Measurements from ENCODE around the gene RPSA. TPM values are rescaled to one million over a fixed set of nuclear protein-coding genes. Genes with fewer than 3 reads are reported as not detected.
"Not testable (repeated sequence)": the region's sequence is repeated elsewhere in the genome, so short reads cannot be mapped to it uniquely, and the experiment has no call there.

Gene RPSA
- total and polyA plus RNA-seq, 7 experiments from 2014 or later, result 1,357 to 1,898 (median 1,608) TPM

GRCh38 chr3:39370450-39370849, 36.1 kb upstream of the RPSA start:
- H3K4me1 Mint-ChIP-seq; H3K4me1 ChIP-seq (ENCODE audit: control insufficient read depth in 2 of 2, insufficient read depth in 2 of 2, low read length in 2 of 2); ATAC-seq; CTCF ChIA-PET; intact Hi-C loops (cut with micrococcal nuclease); H3K4me3 Mint-ChIP-seq; H3K27ac Mint-ChIP-seq; POLR2A ChIA-PET; H3K9me3 ChIP-seq (ENCODE audit: control insufficient read depth in 2 of 3, low read length in 3 of 3); H3K27ac ChIP-seq (ENCODE audit: low read depth, low read length); H3K36me3 ChIP-seq (ENCODE audit: control insufficient read depth in 2 of 3, insufficient read depth in 3 of 3, low read length in 3 of 3); H3K27me3 ChIP-seq (ENCODE audit: control insufficient read depth in 2 of 2, insufficient read depth in 2 of 2, low read length in 2 of 2); H3K4me3 ChIP-seq (ENCODE audit: low read length); DNase-seq: not testable (repeated sequence)
- Mint-ChIP-seq H3K27me3 (peaks cover 0 to 21% (median 0%) of the 10 kb centered on the region in 5 donors), H3K9me3 (peaks cover 0 to 18% (median 3%) of the 10 kb centered on the region in 11 donors), H3K36me3 (peaks cover 0 to 36% (median 4%) of the 10 kb centered on the region in 5 donors)

GRCh38 chr3:39372833-39373232, 33.7 kb upstream of the RPSA start:
- no peaks in the 10 kb centered on the region for H3K36me3 ChIP-seq (ENCODE audit: control insufficient read depth in 2 of 3, insufficient read depth in 3 of 3, low read length in 3 of 3)

GRCh38 chr3:39376959-39377634, 29.4 kb upstream of the RPSA start:
- ATAC-seq (no peak), DNase-seq (no peak)
- peaks cover 6% of the 10 kb centered on the region in 2 donors for H3K4me1 ChIP-seq (ENCODE audit: control insufficient read depth in 2 of 2, insufficient read depth in 2 of 2, low read length in 2 of 2)
- Mint-ChIP-seq H3K27ac (no peak overlapping the region), H3K4me3 (no peak overlapping the region), H3K4me1 (peaks cover 0 to 17% (median 5%) of the 10 kb centered on the region in 7 donors), H3K36me3 (peaks cover 0 to 13% (median 4%) of the 10 kb centered on the region in 5 donors), H3K27me3 (peaks cover 0 to 5% (median 0%) of the 10 kb centered on the region in 5 donors), H3K9me3 (no peaks in the 10 kb centered on the region)
- POLR2A ChIA-PET, result interaction anchor here (0.7 kb wide), 1 partner anchor 373 kb away, joined by 3 read pairs; no protein-coding TSS in a partner anchor
- no peak overlapping the region for H3K4me3 ChIP-seq (ENCODE audit: low read length)
- intact Hi-C loops (cut with micrococcal nuclease), result loop anchor here (5.0 kb wide), 1 partner anchor 170 kb away; no protein-coding TSS in a partner anchor
- no peaks in the 10 kb centered on the region for H3K27me3 ChIP-seq (ENCODE audit: control insufficient read depth in 2 of 2, insufficient read depth in 2 of 2, low read length in 2 of 2)
- no peaks in the 10 kb centered on the region for H3K36me3 ChIP-seq (ENCODE audit: control insufficient read depth in 2 of 3, insufficient read depth in 3 of 3, low read length in 3 of 3)
- H3K27ac ChIP-seq (ENCODE audit: low read depth, low read length), result no peak overlapping the region
- H3K9me3 ChIP-seq (ENCODE audit: control insufficient read depth in 2 of 3, low read length in 3 of 3), result no peaks in the 10 kb centered on the region
- CTCF ChIA-PET, result interaction anchor here (1.2 to 2.3 kb wide), 4 partner anchors 88 to 251 kb away, joined by 3 to 12 read pairs (median 5); no protein-coding TSS in a partner anchor

More at GRCh38 chr3:39372833-39373232, 33.7 kb upstream of the RPSA start:
- Mint-ChIP-seq H3K27me3 (peaks cover 0 to 19% (median 3%) of the 10 kb centered on the region in 5 donors), H3K36me3 (peaks cover 0 to 32% (median 4%) of the 10 kb centered on the region in 5 donors), H3K9me3 (peaks cover 0 to 15% (median 3%) of the 10 kb centered on the region in 11 donors), H3K27ac (no peak overlapping the region), H3K4me3 (no peak overlapping the region), H3K4me1 (peaks cover 0 to 12% (median 0%) of the 10 kb centered on the region in 7 donors)
- DNase-seq, result no peak
- ChIA-PET POLR2A (no interaction called here), CTCF (interaction anchor here (1.5 kb wide), 1 partner anchor 81 kb away, joined by 4 read pairs; no protein-coding TSS in a partner anchor)
- ATAC-seq, result no peak
- Histone ChIP-seq H3K4me1 (ENCODE audit: control insufficient read depth in 2 of 2, insufficient read depth in 2 of 2, low read length in 2 of 2) (peaks cover 0 to under 1% of the 10 kb centered on the region in 2 donors), H3K27ac (ENCODE audit: low read depth, low read length) (no peak overlapping the region), H3K4me3 (ENCODE audit: low read length) (no peak overlapping the region), H3K9me3 (ENCODE audit: control insufficient read depth in 2 of 3, low read length in 3 of 3) (no peaks in the 10 kb centered on the region), H3K27me3 (ENCODE audit: control insufficient read depth in 2 of 2, insufficient read depth in 2 of 2, low read length in 2 of 2) (no peaks in the 10 kb centered on the region)
- intact Hi-C loops (cut with micrococcal nuclease), result no loop called here

GRCh38 chr3:39378088-39378487, 28.4 kb upstream of the RPSA start:
- H3K4me1 Mint-ChIP-seq, result peaks cover 0 to 20% (median 13%) of the 10 kb centered on the region in 7 donors
- Histone ChIP-seq H3K4me3 (ENCODE audit: low read length) (no peak overlapping the region), H3K9me3 (ENCODE audit: control insufficient read depth in 2 of 3, low read length in 3 of 3) (no peaks in the 10 kb centered on the region), H3K27ac (ENCODE audit: low read depth, low read length) (no peak overlapping the region), H3K36me3 (ENCODE audit: control insufficient read depth in 2 of 3, insufficient read depth in 3 of 3, low read length in 3 of 3) (no peaks in the 10 kb centered on the region), H3K4me1 (ENCODE audit: control insufficient read depth in 2 of 2, insufficient read depth in 2 of 2, low read length in 2 of 2) (peaks cover 6% of the 10 kb centered on the region in 2 donors), H3K27me3 (ENCODE audit: control insufficient read depth in 2 of 2, insufficient read depth in 2 of 2, low read length in 2 of 2) (no peaks in the 10 kb centered on the region)
- ATAC-seq (peak; percentile 86), DNase-seq (peak in 8 of 9 donors; percentile 32 to 68 (median 62))
- CTCF ChIA-PET, result interaction anchor here (0.6 to 2.3 kb wide), 7 partner anchors 36 to 949 kb away, joined by 3 to 13 read pairs (median 3); no protein-coding TSS in a partner anchor
- intact Hi-C loops (cut with micrococcal nuclease), result loop anchor here (1.0 to 5.0 kb wide), 6 partner anchors 86 to 277 kb away; no protein-coding TSS in a partner anchor
- H3K27ac Mint-ChIP-seq, result no peak overlapping the region
- H3K27me3 Mint-ChIP-seq, result peaks cover 0 to 3% (median 0%) of the 10 kb centered on the region in 5 donors
- POLR2A ChIA-PET, result interaction anchor here (0.6 to 1.2 kb wide), 3 partner anchors 9 to 327 kb away, joined by 3 to 5 read pairs (median 3); no protein-coding TSS in a partner anchor
- no peaks in the 10 kb centered on the region for H3K9me3 Mint-ChIP-seq
- no peak overlapping the region for H3K4me3 Mint-ChIP-seq
- peaks cover 0 to 11% (median 1%) of the 10 kb centered on the region in 5 donors for H3K36me3 Mint-ChIP-seq

- ATAC-seq, result no peak
- Mint-ChIP-seq H3K4me3 (no peak overlapping the region), H3K4me1 (peaks cover 0 to 24% (median 15%) of the 10 kb centered on the region in 7 donors), H3K27me3 (peaks cover 0 to 3% (median 0%) of the 10 kb centered on the region in 5 donors), H3K36me3 (peaks cover 0 to 11% (median 0%) of the 10 kb centered on the region in 5 donors), H3K9me3 (no peaks in the 10 kb centered on the region), H3K27ac (no peak overlapping the region)
- Histone ChIP-seq H3K27ac (ENCODE audit: low read depth, low read length) (no peak overlapping the region), H3K9me3 (ENCODE audit: control insufficient read depth in 2 of 3, low read length in 3 of 3) (no peaks in the 10 kb centered on the region), H3K4me3 (ENCODE audit: low read length) (no peak overlapping the region), H3K27me3 (ENCODE audit: control insufficient read depth in 2 of 2, insufficient read depth in 2 of 2, low read length in 2 of 2) (no peaks in the 10 kb centered on the region), H3K4me1 (ENCODE audit: control insufficient read depth in 2 of 2, insufficient read depth in 2 of 2, low read length in 2 of 2) (peaks cover 6% of the 10 kb centered on the region in 2 donors), H3K36me3 (ENCODE audit: control insufficient read depth in 2 of 3, insufficient read depth in 3 of 3, low read length in 3 of 3) (peaks cover 0 to 6% (median 0%) of the 10 kb centered on the region in 3 experiments)
- ChIA-PET POLR2A (interaction anchor here (1.2 kb wide), 1 partner anchor 18 kb away, joined by 3 read pairs; no protein-coding TSS in a partner anchor), CTCF (interaction anchor here (0.7 to 2.1 kb wide), 5 partner anchors 18 to 501 kb away, joined by 3 to 13 read pairs (median 4); no protein-coding TSS in a partner anchor)
- no peak for DNase-seq
- intact Hi-C loops (cut with micrococcal nuclease), result loop anchor here (1.0 to 5.0 kb wide), 6 partner anchors 87 to 278 kb away; no protein-coding TSS in a partner anchor
These were observed 27.4 kb upstream of the RPSA start for GRCh38 chr3:39378957-39379777.

- POLR2A ChIA-PET, result no interaction called here
These were observed 26.8 kb upstream of the RPSA start for GRCh38 chr3:39379778-39380155.

More at GRCh38 chr3:39379778-39380155, 26.8 kb upstream of the RPSA start:
- DNase-seq (no peak), ATAC-seq (no peak)
- intact Hi-C loops (cut with micrococcal nuclease), result loop anchor here (5.0 to 10.0 kb wide), 5 partner anchors 172 to 1245 kb away; partner anchors contain the start of genes ACAA1 (in 1 of the 2), EIF1B (in 1 of the 2), EXOG (in 1 of the 2) and MYD88 (in 1 of the 2)
- Histone ChIP-seq H3K36me3 (ENCODE audit: control insufficient read depth in 2 of 3, insufficient read depth in 3 of 3, low read length in 3 of 3) (peaks cover 0 to 6% (median 0%) of the 10 kb centered on the region in 3 experiments), H3K4me3 (ENCODE audit: low read length) (no peak overlapping the region), H3K27ac (ENCODE audit: low read depth, low read length) (no peak overlapping the region), H3K4me1 (ENCODE audit: control insufficient read depth in 2 of 2, insufficient read depth in 2 of 2, low read length in 2 of 2) (peaks cover 8 to 11% of the 10 kb centered on the region in 2 donors), H3K27me3 (ENCODE audit: control insufficient read depth in 2 of 2, insufficient read depth in 2 of 2, low read length in 2 of 2) (no peaks in the 10 kb centered on the region), H3K9me3 (ENCODE audit: control insufficient read depth in 2 of 3, low read length in 3 of 3) (no peaks in the 10 kb centered on the region)
- peaks cover 0 to 10% (median 0%) of the 10 kb centered on the region in 5 donors for H3K36me3 Mint-ChIP-seq
- H3K4me3 Mint-ChIP-seq, result no peak overlapping the region
- CTCF ChIA-PET, result interaction anchor here (0.7 to 2.1 kb wide), 2 partner anchors 87 to 500 kb away, joined by 4 to 13 read pairs; no protein-coding TSS in a partner anchor
- H3K4me1 Mint-ChIP-seq, result peaks cover under 1 to 28% (median 19%) of the 10 kb centered on the region in 7 donors
- peaks cover 0 to 3% (median 0%) of the 10 kb centered on the region in 5 donors for H3K27me3 Mint-ChIP-seq
- H3K9me3 Mint-ChIP-seq, result no peaks in the 10 kb centered on the region
- no peak overlapping the region for H3K27ac Mint-ChIP-seq
